GM18870 (cell line): Measurements from ENCODE around the gene PGRMC1.
A peak's percentile ranks its signal among the peaks of the same experiment; 100 is the strongest.
"Not testable (repeated sequence)": the region's sequence is repeated elsewhere in the genome, so short reads cannot be mapped to it uniquely, and the experiment has no call there.

Experiments used
- ATAC-seq: cut with Tn5 transposase; IDR thresholded peaks from one replicate; pipeline ENCODE4 v1.9.1; 2021; ENCODE audit warnings: moderate library complexity; ENCODE audit not compliant: unreplicated experiment

PGRMC1 gene

GRCh38 chrX:119235872-119236622, at the start of gene PGRMC1:
PGRMC1 (plus strand) TSS chrX:119236285; CDS start chrX:119236364, 79 bp downstream.
- ATAC-seq = peak; percentile 69

GRCh38 chrX:119186763-119187162, 49.3 kb upstream of the PGRMC1 start:
- ATAC-seq = no peak

- ATAC-seq = no peak
Measured at GRCh38 chrX:119187298-119187697, 48.8 kb upstream of the PGRMC1 start.

GRCh38 chrX:119189115-119189514, 47.0 kb upstream of the PGRMC1 start:
- no peak for ATAC-seq

- ATAC-seq = no peak
Measured at GRCh38 chrX:119189595-119189994, 46.5 kb upstream of the PGRMC1 start.

- ATAC-seq = no peak
Measured at GRCh38 chrX:119190091-119190681, 45.9 kb upstream of the PGRMC1 start.

- ATAC-seq = no peak
Measured at GRCh38 chrX:119190831-119191230, 45.3 kb upstream of the PGRMC1 start.

GRCh38 chrX:119194621-119195020, 41.5 kb upstream of the PGRMC1 start:
- no peak for ATAC-seq

- no peak for ATAC-seq
Measured at GRCh38 chrX:119201570-119201969, 34.5 kb upstream of the PGRMC1 start.

- ATAC-seq = no peak
Measured at GRCh38 chrX:119206203-119206602, 29.9 kb upstream of the PGRMC1 start.

GRCh38 chrX:119207483-119207882, 28.6 kb upstream of the PGRMC1 start:
- ATAC-seq = not testable (repeated sequence)

- no peak for ATAC-seq
Measured at GRCh38 chrX:119208401-119209057, 27.6 kb upstream of the PGRMC1 start.

GRCh38 chrX:119210931-119211648, 25.0 kb upstream of the PGRMC1 start:
- not testable (repeated sequence) for ATAC-seq

- ATAC-seq = no peak
Measured at GRCh38 chrX:119211649-119212014, 24.5 kb upstream of the PGRMC1 start.

- no peak for ATAC-seq
Measured at GRCh38 chrX:119218198-119218597, 17.9 kb upstream of the PGRMC1 start.

GRCh38 chrX:119222932-119223331, 13.2 kb upstream of the PGRMC1 start:
- no peak for ATAC-seq

GRCh38 chrX:119223783-119224182, 12.3 kb upstream of the PGRMC1 start:
- no peak for ATAC-seq

GRCh38 chrX:119226446-119226845, 9.6 kb upstream of the PGRMC1 start:
- ATAC-seq = no peak

- no peak for ATAC-seq
Measured at GRCh38 chrX:119228512-119229252, 7.4 kb upstream of the PGRMC1 start.

GRCh38 chrX:119229253-119229615, 6.9 kb upstream of the PGRMC1 start:
- ATAC-seq = no peak

GRCh38 chrX:119230850-119231249, 5.2 kb upstream of the PGRMC1 start:
- no peak for ATAC-seq
